ENCODE results near the gene FNBP1L. TPM values are rescaled to one million over a fixed set of nuclear protein-coding genes. Genes with fewer than 3 reads are reported as not detected.

FNBP1L gene
- total and polyA plus RNA-seq, 2 of the 8 experiments (the other 6 are each of a cell fraction or from before 2014, with no cell fraction given): 48.9 to 95.9 TPM

GRCh38 chr1:93503816-93504215 lies 55.9 kb downstream of the FNBP1L start:
- Histone ChIP-seq H4K5ac (ENCODE audit: insufficient read length, low read depth, low read length) (no peak overlapping the region), H3K9me3 (ENCODE audit: insufficient read depth in 2 of 2, low read depth in 1 of 2, low read length in 1 of 2) (peaks cover 3 to 8% of the 10 kb centered on the region in 2 experiments; a peak in 3 of 4 replicates), H3K56ac (replicated peaks; ENCODE audit: insufficient read length, low read depth, low read length) (no peak overlapping the region), H2AK5ac (ENCODE audit: low read depth, low read length) (no peak overlapping the region), H3K23ac (ENCODE audit: insufficient read length) (no peak overlapping the region), H3K4me1 (replicated peaks in 1 of 4; ENCODE audit: control insufficient read depth in 3 of 4, insufficient read depth in 4 of 4, low read length in 3 of 4) (no peaks in the 10 kb centered on the region; a peak in 1 of 7 replicates), H3K4ac (replicated peaks; ENCODE audit: insufficient read length, low read depth, low read length) (no peak overlapping the region), H4K8ac (ENCODE audit: extremely low read depth, insufficient read depth, low read length) (no peak overlapping the region), H4K91ac (replicated peaks; ENCODE audit: insufficient read length, low read length) (no peak overlapping the region), H3K4me2 (ENCODE audit: insufficient read depth in 1 of 2, low read depth in 2 of 2, low read length in 2 of 2) (no peak overlapping the region), H3K4me3 (ENCODE audit: extremely low read depth in 1 of 4, insufficient read depth in 2 of 4, low read depth in 3 of 4, low read length in 4 of 4) (no peak overlapping the region), H2BK20ac (ENCODE audit: low read length) (no peak overlapping the region), H3K9ac (replicated peaks in 1 of 4; ENCODE audit: extremely low read depth in 1 of 4, low read depth in 3 of 4, low read length in 3 of 4) (no peak overlapping the region), H3K14ac (ENCODE audit: insufficient read length) (no peak overlapping the region), H3K23me2 (ENCODE audit: low read depth, low read length) (no peaks in the 10 kb centered on the region), H3K27ac (ENCODE audit: low read depth, low read length) (no peak overlapping the region), H4K20me1 (replicated peaks in 1 of 2; ENCODE audit: control insufficient read depth in 1 of 2, insufficient read depth in 2 of 2, low read length in 2 of 2) (peaks cover 2% of the 10 kb centered on the region in 2 experiments), H2BK12ac (ENCODE audit: low read depth, low read length) (no peak overlapping the region), H3K27me3 (replicated peaks in 1 of 4; ENCODE audit: control insufficient read depth in 3 of 4, extremely low read depth in 1 of 4, insufficient read depth in 3 of 4, low read length in 3 of 4) (no peaks in the 10 kb centered on the region), H3K18ac (ENCODE audit: extremely low read depth, low read length) (no peak overlapping the region), H2BK15ac (ENCODE audit: low read length) (no peak overlapping the region), H2BK5ac (ENCODE audit: low read depth, low read length) (no peak overlapping the region), H2BK120ac (replicated peaks; ENCODE audit: low read depth, low read length) (no peak overlapping the region), H3K79me1 (ENCODE audit: low read depth, low read length) (peaks cover 3% of the 10 kb centered on the region; the same call in 1 of the 2 replicates), H3K36me3 (ENCODE audit: control insufficient read depth in 2 of 4, insufficient read depth in 4 of 4, low read length in 3 of 4) (peaks cover 0 to 21% (median 6%) of the 10 kb centered on the region in 4 experiments; a peak in 6 of 8 replicates), H2AFZ (ENCODE audit: low read length) (no peak overlapping the region), H3K79me2 (ENCODE audit: control insufficient read depth in 1 of 2, insufficient read depth in 2 of 2, low read length in 2 of 2) (peaks cover 0 to 98% of the 10 kb centered on the region in 2 experiments; a peak in 3 of 4 replicates)
- DNase-seq (ENCODE audit: low read depth in 1 of 2, low spot score in 2 of 2) (no peak), FAIRE-seq (no peak)
- TF ChIP-seq RFX5 (IDR thresholded peaks at IDR 0.05; ENCODE audit: borderline replicate concordance, low read depth, low read length) (no peak), TCF12 (IDR thresholded peaks at IDR 0.05; ENCODE audit: low read depth, low read length) (no peak)
- ChIA-PET POLR2A (ENCODE audit: partially characterized antibody) (interaction anchor here (0.8 to 1.2 kb wide), 2 partner anchors 10 to 158 kb away, joined by 3 read pairs; partner anchors contain the start of gene DR1), CTCF (ENCODE audit: partially characterized antibody) (no interaction called here)

All from H1 (cell line).